ENCODE data around the gene PLCD1. TPM values are rescaled to one million over a fixed set of nuclear protein-coding genes. Genes with fewer than 3 reads are reported as not detected.
A peak's percentile ranks its signal among the peaks of the same experiment; 100 is the strongest.

Gene PLCD1
- total and polyA plus RNA-seq, 2 of the 13 experiments (the other 11 are each of a cell fraction or from before 2014, with no cell fraction given) = 10.1 to 12.4 TPM

GRCh38 chr3:37996785-37997301 lies 32.6 kb downstream of the PLCD1 start:
- H2AFZ ChIP-seq (ENCODE audit: low read length) = no peak overlapping the region
- no peak for TF ChIP-seq RNF2 (conservative IDR thresholded peaks at IDR 0.05; ENCODE audit: low read depth)
- no peak for TF ChIP-seq GMEB1 (CRISPR knock-in tag; IDR thresholded peaks at IDR 0.05; ENCODE audit: borderline replicate concordance)
- no peak for TF ChIP-seq ZNF552 (CRISPR knock-in tag; IDR thresholded peaks at IDR 0.05; ENCODE audit: borderline replicate concordance)
- no peak for TF ChIP-seq RBM39 (IDR thresholded peaks at IDR 0.05; ENCODE audit: low read depth, low read length, poor library complexity, severe bottlenecking)
- TF ChIP-seq AHDC1 (CRISPR knock-in tag; IDR thresholded peaks at IDR 0.05; ENCODE audit: borderline replicate concordance) = no peak
- TF ChIP-seq ZNF577 (CRISPR knock-in tag; IDR thresholded peaks at IDR 0.05; ENCODE audit: borderline replicate concordance, low read depth) = no peak
- no peak for TF ChIP-seq ZNF672 (CRISPR knock-in tag; IDR thresholded peaks at IDR 0.05)

More at GRCh38 chr3:37996785-37997301, 32.6 kb downstream of the PLCD1 start:
- ChIA-PET POLR2A (interaction anchor here (0.6 to 1.5 kb wide), 5 partner anchors 8 to 168 kb away, joined by 3 to 5 read pairs (median 4); partner anchors contain the start of gene OXSR1), CTCF (ENCODE audit: low intra/inter-chr PET ratio, low total read pairs) (interaction anchor here (1.5 to 1.8 kb wide), 2 partner anchors 22 to 141 kb away, joined by 6 to 10 read pairs; no protein-coding TSS in a partner anchor)
- FAIRE-seq = peak; percentile 99
- no peak overlapping the region for H3K4me3 ChIP-seq (replicated peaks in 1 of 3; ENCODE audit: insufficient read depth in 1 of 3, low read depth in 2 of 3, low read length in 3 of 3)
- ATAC-seq = peak; percentile 72
- no TSS peak for BruUV-seq (replicated peaks)
- in situ Hi-C loops (cut with HindIII; ENCODE audit: extremely low pct_ligation_motif_present, low pct_unique_long_range_greater_than_20kb) = no loop called here
- H3K4me1 ChIP-seq (ENCODE audit: insufficient read depth, low read length) = peaks cover 76% of the 10 kb centered on the region
- H4K20me1 ChIP-seq (ENCODE audit: insufficient read depth, low read length) = no peaks in the 10 kb centered on the region
- WGBS (ENCODE audit: low lambda C conversion rate) = 0% methylated on average over 4 of the region's 7 CpGs
- intact Hi-C loops (cut with micrococcal nuclease; ENCODE audit: unreplicated experiment) = no loop called here
- no peak overlapping the region for H3K4me2 ChIP-seq (ENCODE audit: low read depth, low read length)
- H3K27me3 ChIP-seq (ENCODE audit: control insufficient read depth in 1 of 2, insufficient read depth in 2 of 2, low read length in 2 of 2) = peaks cover 0 to 22% of the 10 kb centered on the region in 2 experiments; a peak in 2 of 5 replicates
- H3K9ac ChIP-seq (ENCODE audit: insufficient read depth, low read depth, low read length) = no peak overlapping the region
- peak; percentile 80 for DNase-seq (ENCODE audit: low spot score)
- no peaks in the 10 kb centered on the region for H3K79me2 ChIP-seq (ENCODE audit: insufficient read depth, low read length)
- no peaks in the 10 kb centered on the region for H3K9me3 ChIP-seq (ENCODE audit: low read length)
- H3K27ac ChIP-seq (ENCODE audit: extremely low read length, insufficient read depth, low read length) = no peak overlapping the region
- no peaks in the 10 kb centered on the region for H3K36me3 ChIP-seq (replicated peaks in 1 of 2; ENCODE audit: control insufficient read depth in 1 of 2, insufficient read depth in 2 of 2, low read length in 2 of 2)

Measured in HepG2 (cell line).